Superior temporal gyrus (tissue), 1 donor: Measurements from ENCODE around the gene NFYC.
A peak's percentile ranks its signal among the peaks of the same experiment; 100 is the strongest.
"Not testable (repeated sequence)": the region's sequence is repeated elsewhere in the genome, so short reads cannot be mapped to it uniquely, and the experiment has no call there.

Source experiments
- DNase-seq: peaks from one replicate; pipeline ENCODE4 v3.0.0-alpha.2; 2016; ENCODE audit errors: extremely low spot score

Gene NFYC

GRCh38 chr1:40665335-40666171 is 26.0 kb upstream of the NFYC start, which contains the start of gene RIMS3:
Gene RIMS3, minus strand, starts transcription at chr1:40665682. Its CDS starts 23,757 bp downstream, at chr1:40641925.
- DNase-seq, result peak; percentile 69

DNA sequence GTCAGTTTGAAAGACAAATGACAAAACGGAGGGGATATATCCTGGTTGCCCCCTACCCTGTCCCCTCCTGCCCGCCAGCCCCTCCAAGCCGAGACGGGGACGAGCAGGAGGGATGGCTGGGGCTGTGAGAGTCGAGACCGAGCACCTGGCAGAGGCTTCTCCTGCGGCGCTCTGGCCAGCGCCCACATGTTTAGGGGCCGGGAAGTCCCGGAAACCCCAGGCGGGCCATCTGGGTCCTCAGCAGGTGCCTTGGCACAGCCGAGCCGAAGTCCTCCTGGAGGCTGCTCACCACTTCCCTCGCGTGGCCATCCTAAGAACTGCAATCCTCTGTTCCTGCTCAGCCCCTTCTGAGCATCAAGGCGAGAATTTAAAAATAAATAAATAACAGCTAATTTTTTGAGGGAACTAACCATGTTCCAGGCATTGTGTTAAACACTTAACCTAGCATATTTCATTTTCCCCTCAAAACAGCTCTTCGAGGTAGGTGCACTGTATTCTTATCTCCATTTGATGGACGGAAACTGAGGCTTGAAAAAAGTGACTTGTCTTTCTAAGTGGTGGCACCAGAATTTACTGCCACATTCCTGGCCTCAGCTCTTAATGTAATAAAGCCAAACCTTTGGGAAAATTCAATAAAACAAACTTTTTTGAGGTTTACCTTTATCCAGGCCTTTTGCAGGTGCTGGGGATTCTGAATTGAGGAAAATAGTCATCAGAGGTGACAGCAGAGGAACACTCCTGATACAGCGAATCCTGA is 22.6 kb upstream of the NFYC start:
- DNase-seq, result peak; percentile 90

DNA sequence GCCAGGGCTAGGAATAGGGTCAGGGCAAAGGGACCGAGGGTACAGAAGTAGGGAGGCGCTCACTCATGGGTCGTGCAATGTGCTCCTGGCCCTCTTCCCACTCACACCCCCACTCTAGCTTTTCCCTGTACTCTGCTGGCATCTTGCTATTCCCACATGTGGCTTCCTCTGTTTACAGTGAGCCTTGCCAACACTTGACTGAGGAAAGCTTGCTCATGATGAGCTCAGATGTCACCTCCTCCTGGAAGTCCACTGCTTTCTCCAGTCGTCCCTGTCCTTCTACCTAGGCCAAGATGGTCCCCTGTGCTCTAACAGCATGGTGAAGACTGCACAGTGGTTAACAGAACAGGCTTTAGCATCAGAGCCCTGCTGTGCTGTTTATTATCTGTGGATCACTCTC is 18.1 kb upstream of the NFYC start:
- no peak for DNase-seq

GRCh38 chr1:40676501-40676900 is 15.0 kb upstream of the NFYC start:
- DNase-seq, result no peak

GRCh38 chr1:40679165-40679953 is 12.1 kb upstream of the NFYC start:
- DNase-seq, result no peak

GRCh38 chr1:40684669-40685068 is 6.8 kb upstream of the NFYC start:
- no peak for DNase-seq

- no peak for DNase-seq
Measured at GRCh38 chr1:40687059-40687458, 4.4 kb upstream of the NFYC start.

GRCh38 chr1:40687661-40688060 is 3.8 kb upstream of the NFYC start:
- no peak for DNase-seq

DNA sequence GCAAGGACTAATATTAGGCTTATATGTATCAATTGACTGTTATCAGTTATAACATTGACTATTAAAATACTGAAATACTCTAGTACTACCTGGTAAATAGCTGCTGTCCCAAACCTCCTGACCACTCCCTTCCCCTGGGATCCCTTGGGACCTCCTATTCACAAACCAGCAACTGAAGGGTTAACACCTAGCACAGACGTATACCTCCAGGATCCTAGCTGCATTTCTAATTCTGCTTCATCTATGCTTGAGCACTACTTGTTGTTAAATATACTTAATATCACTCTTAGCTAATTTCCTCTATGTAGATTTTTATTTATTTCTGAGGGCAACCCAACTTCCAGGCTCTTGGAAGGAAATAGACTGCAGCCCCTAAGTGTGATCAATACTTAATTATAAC is 1.8 kb upstream of the NFYC start:
- no peak for DNase-seq

DNA sequence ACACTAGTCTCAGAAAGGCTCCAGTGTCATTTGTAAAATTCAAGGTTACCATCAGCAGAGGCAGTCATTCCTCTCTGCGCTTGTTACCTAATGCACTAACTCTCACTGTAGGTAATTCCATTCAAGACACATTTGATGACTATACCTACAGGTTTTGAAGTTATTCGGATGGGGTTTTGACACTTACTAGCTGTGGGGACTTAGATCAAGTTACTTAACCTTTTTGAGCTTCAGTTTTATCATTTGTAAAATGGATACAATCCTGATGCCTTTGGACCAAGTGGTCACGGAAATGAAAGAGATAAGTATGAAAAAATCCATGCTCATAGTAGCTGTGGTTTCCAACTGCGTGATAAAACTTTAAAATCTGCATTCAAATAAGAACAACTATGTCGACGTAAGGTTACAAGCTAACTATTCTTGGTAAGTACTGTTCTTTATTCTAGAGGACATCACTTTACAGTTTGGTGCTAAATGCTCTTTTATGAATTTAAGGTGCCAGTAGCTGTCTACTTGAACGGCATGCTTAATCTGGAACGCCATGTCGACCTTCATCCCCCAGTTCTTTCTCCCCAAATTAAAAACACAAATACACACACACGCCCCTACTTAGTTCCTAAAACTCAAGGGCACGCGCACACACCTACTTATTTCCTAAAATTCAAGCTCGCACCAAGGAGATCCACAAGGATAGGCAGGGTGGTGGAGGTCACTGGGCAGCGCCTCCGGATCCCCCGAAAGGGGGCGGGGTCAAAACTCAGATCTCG is 550 bp upstream of the NFYC start:
- DNase-seq, result no peak

DNA sequence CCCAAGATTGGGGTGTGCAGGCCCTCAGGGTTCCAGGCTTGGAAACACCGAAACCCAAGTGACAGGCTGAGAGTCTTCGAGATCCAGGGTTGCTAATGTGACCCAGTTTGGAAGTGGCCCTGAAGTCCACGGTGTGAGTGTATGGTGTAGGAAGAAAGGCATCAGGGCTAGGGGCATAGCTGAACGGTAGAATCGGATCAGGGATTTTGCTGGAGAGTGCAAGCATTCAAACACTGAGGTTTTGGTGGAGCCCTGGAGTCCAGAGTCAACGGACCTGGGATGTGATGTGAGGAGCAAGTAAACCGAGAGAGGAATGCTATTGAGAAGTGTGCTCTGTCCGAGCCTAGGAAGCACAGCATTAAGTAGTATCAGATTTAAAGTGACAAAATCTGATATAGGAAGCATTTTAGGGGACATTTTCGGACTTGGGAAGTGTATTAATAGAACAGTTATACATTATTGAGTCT is 958 bp downstream of the NFYC start:
- peak; percentile 66 for DNase-seq

GRCh38 chr1:40693425-40693824 is 1.9 kb downstream of the NFYC start:
- DNase-seq, result no peak

GRCh38 chr1:40694353-40694874 is 2.9 kb downstream of the NFYC start:
- no peak for DNase-seq

DNA sequence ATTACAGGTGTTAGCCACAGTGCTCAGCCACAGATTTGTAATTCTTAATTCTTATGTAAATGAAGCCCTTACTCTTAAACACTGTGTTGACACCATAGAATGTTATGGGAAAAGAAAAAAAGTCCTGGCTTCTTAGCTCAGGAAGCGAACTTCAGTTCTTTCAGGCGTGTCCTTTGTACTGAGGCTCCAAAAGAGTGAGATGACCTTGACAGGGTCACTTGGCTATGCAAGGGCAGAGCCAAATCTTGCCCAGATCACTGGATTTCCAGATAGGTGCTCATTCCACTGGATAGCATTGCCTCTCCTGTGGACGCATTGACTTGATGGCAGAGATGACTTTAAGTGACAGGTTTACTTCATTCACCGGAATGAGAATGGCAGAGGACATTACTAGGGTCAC is 4.8 kb downstream of the NFYC start:
- no peak for DNase-seq

GRCh38 chr1:40697436-40697835 is 5.9 kb downstream of the NFYC start:
- no peak for DNase-seq

DNA sequence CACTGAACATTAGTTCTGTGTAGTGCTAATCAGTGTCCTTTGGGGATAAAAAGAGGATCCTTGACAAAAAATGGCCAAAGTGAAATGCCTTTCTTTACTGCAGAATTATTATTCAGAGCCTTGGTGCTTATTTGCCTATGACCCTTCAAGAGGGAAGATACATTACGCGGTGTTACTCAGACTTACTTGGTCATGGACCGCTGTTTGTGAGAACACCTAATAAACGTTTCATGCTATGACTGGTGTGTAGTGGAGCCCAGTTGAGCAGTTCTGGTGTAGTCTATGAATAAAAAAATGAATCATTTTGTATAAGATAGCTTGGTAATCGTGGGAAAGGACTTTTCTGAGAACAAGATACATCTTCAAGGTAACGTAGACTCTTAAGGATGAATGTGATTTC is 8.3 kb downstream of the NFYC start:
- DNase-seq, result no peak

GRCh38 chr1:40701684-40702083 is 10.2 kb downstream of the NFYC start:
- no peak for DNase-seq

DNA sequence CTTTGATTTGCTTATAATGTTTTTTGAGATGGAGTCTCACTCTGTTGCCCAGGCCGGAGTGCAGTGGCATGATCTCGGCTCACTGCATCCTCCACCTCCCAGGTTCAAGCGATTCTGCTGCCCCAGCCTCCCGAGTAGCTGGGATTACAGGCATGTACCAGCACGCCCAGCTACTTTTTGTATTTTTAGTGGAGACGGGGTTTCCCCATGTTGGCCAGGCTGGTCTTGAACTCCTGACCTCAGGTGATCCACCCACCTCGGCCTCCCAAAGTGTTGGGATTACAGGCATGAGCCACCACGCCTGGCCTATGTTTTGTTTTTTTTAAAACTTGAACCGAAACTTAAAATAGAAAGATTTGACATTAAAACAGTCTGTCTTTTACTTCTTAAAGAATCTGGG is 11.3 kb downstream of the NFYC start:
- DNase-seq, result not testable (repeated sequence)

DNA sequence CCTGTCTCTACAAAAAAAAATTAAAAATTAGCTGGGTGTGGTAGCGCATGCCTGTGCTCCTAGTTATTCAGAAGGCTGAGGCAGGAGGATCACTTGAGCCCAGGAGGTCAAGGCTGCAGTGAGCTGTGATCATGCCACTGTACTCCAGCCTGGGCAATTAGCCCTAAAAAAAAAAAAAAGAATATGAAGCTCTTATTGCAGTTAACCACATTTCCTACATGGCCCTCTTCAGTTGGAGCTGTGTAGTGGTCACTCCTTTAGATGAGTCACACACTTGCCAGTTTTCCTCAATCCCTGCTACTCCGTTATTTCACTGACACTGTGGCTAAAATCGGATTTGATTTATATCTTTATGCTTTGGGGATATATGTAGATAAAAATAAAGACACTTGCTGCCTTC is 11.8 kb downstream of the NFYC start:
- no peak for DNase-seq

- no peak for DNase-seq
Measured at GRCh38 chr1:40704817-40705733, 13.6 kb downstream of the NFYC start.
